UCSD-AML1 (cell line): ENCODE measurements around the gene CKAP4.

Experiments used
- DNase-seq: peaks from one replicate; lab custom pipeline; 2025; ENCODE audit not compliant: unreplicated experiment; lab: John Stamatoyannopoulos, UW

Gene CKAP4

DNA sequence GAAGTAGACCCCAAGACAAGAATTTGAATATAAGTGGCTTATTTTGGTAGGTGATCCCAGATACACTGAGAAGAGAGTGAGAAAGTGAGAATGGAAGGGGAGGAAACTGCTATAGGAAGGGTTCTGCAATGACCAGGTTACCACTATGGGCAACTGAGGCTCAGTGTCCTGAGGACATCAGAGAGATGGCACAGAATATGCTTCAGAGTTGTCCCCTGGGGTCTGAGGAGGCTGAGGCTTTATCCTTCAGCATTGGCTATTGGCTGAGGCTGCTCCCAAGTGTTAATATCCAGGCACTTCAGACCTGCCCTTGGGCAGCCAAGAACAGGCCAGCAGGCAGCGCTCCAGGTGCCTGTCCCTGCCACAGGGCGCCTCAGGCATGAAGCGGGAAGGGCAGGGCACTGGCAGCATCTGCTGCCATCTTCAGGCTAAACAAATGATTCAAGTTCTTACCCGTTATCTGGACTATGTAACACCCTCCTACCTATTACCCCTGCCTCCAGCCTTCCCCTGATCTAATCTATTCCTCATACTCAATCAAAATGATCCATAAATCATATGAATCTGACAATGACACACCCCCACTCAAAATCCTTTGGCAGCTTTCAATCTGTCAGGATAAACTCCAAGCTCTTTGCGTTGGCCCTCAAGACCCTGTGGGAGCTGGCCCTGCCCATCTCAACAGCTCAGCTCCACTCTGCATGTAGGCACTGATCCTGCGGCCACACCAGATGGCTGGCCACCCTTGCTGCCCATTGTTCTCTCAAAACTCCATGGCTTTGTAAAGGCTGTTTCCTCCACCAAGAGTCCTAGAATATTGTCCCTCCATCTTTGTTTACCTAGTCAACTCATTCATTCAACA is 42.4 kb downstream of the CKAP4 start:
- DNase-seq: no peak

DNA sequence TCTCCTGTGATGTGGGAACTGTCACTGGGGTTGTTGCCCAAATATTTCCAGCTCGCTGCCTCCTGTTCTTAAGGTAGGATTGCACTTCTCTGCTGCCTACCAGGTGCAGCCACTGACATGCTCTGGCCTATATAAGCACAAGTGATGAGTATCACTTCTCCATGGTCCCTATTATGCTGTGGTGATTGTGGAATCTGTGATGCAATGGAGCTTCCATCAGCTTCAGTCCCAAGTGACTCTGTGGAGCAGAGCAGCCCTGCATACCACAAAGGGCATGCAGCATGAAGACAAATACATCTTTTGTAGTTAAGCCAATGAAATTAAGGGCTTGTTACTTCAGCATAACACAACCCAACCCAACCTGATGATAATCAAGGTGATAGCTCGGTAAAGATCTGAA is 43.5 kb downstream of the CKAP4 start:
- no peak for DNase-seq

DNA sequence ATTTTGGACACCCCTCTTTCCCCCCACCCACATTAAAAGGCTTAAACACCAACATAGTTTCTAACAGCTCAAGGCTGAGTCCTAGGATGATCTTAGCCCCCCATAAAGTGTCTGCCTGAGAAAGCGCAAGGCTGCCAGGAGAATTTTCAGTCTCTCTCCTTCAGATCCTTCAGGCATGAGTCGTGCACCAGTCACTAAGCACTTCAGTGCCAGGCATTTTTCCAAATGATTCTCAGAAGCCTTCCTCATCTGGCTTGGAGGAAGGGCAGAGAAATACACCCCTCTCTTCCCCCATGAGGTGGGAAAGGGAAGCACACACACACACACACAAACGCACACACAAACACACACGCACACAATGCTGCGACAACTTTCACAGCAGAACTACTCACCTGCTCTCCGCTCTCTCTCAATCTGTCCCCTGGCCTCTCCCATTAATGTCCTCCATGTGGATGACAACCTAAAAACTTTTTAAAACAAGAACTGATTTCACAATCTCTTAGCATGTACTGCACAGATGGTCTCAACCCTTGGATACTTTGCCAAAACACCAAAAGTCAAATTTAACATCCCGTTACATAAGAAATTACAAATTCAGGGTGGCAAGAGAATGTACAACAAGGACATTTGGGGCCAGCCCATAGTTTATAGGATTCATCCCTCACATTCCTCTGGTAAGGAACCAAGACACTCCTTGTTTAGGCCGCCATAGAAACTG is 49.8 kb downstream of the CKAP4 start:
- no peak for DNase-seq

DNA sequence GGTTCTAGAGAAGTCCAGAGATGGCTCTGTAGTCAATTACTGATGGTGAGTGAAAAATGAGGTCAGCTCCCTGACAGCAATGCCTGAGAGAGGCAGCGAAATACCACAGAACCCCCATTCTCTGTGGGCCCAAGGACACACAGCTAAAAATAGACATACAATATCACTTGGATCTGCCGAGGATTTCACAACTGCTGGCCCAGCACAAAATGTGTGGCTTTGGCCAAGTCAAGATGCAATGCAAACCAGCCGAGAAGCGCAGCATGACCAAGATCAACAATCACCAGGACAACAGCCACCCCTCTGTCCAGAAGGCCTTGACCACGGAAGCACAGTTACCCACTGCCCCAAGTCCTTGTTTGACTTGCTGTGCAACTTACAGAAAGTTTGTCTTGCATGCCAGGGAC is 52.2 kb downstream of the CKAP4 start:
- no peak for DNase-seq

DNA sequence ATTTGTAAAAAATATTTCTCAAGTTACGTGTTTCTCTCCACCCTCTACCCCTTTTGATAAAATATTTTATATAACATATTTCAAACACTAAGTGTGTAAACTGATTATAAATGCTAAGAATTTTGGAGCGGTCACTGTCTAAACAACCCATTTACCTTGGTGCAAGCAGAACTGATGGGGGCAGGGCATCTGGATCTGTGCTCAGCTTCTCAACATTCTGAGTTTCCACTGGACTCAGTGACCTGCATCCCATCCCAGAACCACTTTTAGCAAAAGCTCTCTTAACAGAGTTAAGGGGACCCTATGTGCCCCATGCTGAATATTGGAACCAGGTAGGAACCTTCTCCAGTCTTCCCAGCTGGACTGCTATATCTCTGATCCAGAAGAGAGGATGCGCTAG is 53.5 kb downstream of the CKAP4 start:
- no peak for DNase-seq

DNA sequence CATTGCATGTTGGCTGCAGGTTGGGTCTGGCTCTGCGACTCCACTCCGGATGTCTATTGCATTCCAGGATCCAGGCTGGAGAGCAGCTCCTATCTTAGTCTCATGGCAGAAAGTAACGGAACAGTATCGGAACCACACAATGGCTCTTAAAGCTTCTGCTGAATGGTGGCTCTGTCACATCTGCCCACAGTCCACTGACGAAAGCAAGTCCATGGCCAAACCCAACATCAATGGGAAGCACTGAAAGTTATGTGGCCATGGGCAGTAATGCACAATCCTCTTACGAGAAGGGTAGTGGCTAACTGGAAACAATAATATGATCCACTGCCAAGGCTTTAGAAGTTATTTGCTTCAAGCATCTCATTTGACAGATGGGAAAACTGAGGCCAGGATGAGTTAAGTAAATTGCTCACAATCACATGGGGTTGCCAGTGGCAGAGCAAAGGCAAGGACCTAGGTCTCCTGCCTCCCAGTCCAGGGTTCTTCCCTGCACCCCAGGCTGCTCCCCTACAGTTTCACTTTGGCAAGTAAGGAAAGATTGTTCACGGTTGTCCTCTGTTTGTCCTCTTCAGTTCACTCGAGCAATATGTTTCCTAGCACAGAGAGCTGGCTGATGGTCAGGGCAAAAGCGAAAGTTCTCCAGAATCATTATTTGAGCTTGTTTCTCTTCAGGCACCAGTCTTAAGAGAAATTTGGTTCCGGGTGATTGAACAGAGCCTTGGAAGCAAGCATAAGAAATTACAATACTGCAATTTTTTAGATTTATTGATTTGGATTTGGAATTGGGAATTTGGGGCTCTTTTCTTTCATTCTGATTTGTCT is 54.2 kb downstream of the CKAP4 start:
- DNase-seq: no peak

DNA sequence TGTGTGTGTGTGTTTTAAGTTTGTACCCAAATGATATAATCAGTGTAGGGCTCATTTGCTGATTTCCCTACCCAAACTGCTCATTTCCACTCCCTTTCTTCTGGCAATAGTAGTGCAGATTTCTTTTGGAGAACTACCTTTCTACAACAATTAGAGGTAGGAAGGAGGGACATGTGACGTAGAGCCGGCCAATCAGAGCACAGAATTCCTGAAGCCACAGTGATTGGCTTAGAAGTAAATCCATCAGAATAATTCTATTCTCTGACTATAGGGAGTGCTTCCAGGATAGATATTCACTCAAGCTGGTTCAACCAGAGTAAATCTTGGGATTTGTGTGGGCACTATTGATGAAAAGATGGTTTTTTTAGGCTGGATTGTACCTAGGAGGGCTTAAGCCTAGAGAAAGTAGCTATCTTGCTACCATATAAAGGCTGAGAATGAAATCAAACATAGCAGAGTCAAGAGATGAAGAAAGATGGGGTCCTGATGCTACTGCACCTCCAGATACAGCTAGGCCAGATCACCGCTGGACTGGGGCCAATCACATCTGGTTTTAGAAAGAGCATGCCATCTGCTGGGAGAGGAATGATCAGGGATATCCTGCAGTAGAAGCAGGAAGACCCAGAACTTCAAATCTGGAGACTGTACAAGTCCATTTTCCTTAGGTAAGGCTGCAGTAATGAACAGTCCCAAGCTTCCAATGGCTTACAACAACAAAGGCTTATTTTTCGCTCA is 55.0 kb downstream of the CKAP4 start:
- DNase-seq: no peak

DNA sequence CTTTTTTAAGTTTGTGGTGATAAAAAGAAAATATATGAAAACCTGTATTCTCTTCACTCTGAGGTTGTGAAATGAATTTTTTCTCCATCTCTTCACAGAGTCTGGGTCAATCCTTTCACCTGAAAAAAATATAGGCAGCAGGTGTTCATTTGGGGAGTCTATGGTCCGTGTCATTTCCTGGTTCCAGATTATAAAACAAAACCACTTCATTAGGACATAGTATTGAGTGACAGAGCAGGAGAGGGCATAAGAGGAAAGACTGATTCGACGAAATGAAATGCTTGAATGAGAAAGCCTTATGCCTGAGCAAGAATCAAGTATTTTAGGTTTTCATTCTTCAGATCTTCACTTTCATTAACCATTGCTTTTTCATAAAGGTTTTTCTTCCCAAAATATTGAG is 57.2 kb downstream of the CKAP4 start:
- DNase-seq: no peak

DNA sequence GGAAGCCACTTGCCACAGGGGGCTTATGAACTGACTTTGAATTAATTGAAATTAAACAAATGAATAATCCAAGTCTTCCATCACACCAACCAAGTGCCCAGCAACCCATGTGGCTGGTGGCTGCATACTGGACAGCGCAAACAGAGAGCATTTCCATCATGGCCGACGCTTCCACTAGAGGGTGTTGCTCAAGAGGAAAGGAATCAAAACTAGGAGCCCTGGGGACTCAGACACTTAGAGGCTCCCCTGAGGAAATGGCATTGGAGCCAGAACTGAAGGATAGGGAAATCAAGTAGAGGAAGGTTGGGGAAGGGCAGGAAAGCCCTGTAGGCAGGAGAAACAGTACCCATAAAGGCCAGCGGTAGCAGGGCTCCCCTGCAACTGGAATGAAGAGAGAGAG is 58.5 kb downstream of the CKAP4 start:
- no peak for DNase-seq

DNA sequence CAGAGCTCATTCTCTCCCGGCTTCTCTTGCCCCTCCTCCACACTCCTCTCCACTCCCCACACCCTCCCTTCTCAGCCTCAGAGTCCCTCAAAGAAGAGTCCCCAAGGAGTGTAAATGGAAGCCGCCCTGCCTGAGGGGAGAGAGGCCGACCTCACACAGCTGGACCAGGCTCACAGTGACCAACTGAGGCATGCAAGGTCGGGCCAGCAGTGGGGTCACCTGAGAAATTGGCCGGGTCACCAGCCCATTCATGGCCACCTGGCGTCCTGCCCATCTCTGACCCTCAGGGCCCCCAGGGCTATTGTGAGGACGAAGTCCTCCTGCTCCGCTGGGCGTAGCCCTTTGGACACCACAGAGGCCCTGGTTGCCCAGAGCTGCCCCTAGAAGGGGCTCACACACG is 59.6 kb downstream of the CKAP4 start:
- DNase-seq: no peak
